ENCODE data around the gene PGLYRP1. TPM values are rescaled to one million over a fixed set of nuclear protein-coding genes. Genes with fewer than 3 reads are reported as not detected.

Gene PGLYRP1
- total and polyA plus RNA-seq, 2 of the 4 experiments (the other 2 are of a cell fraction): not detected

GRCh38 chr19:46022061-46022430 lies 807 bp downstream of the PGLYRP1 start:
- Histone ChIP-seq H3K27ac (ENCODE audit: insufficient read depth, low read length) (no peak overlapping the region), H4K20me1 (ENCODE audit: insufficient read depth, low read length) (peaks cover 2% of the 10 kb centered on the region; the same call in 1 of the 2 replicates), H3K4me1 (ENCODE audit: control insufficient read depth, insufficient read depth, low read length) (no peaks in the 10 kb centered on the region), H3K14ac (replicated peaks; ENCODE audit: low read depth, low read length) (no peak overlapping the region), H4K91ac (ENCODE audit: insufficient read depth, low read depth, low read length) (no peak overlapping the region), H2AFZ (replicated peaks; ENCODE audit: low read length, poor library complexity) (no peak overlapping the region), H3K4me3 (ENCODE audit: insufficient read depth, low read depth, low read length) (no peak overlapping the region), H2BK5ac (ENCODE audit: low read depth, low read length, poor library complexity, severe bottlenecking) (no peak overlapping the region), H3K9me3 (ENCODE audit: control insufficient read depth, insufficient read depth, low read length) (no peaks in the 10 kb centered on the region), H3K9me1 (ENCODE audit: insufficient read depth, low read length) (0 out of 2 replicates have a peak, but pooled peaks cover 2% of the 10 kb centered on the region), H3K27me3 (ENCODE audit: control insufficient read depth, insufficient read depth, low read length) (peaks cover 2% of the 10 kb centered on the region; the same call in 1 of the 2 replicates), H3K23ac (ENCODE audit: low read depth, low read length) (no peak overlapping the region), H3K18ac (ENCODE audit: low read depth, low read length) (no peak overlapping the region), H3K36me3 (ENCODE audit: control insufficient read depth, insufficient read depth, low read length) (no peaks in the 10 kb centered on the region), H2AK9ac (replicated peaks; ENCODE audit: low read depth, low read length, poor library complexity) (no peak overlapping the region), H2BK120ac (ENCODE audit: low read depth, low read length) (no peak overlapping the region), H4K5ac (ENCODE audit: low read depth, low read length) (no peak overlapping the region), H4K8ac (ENCODE audit: low read depth in 2 of 2, low read length in 2 of 2) (no peak overlapping the region), H3K4me2 (ENCODE audit: low read depth, low read length) (no peak overlapping the region), H3K9ac (ENCODE audit: low read depth, low read length) (no peak overlapping the region), H3K4ac (ENCODE audit: low read depth, low read length) (no peak overlapping the region), H2BK20ac (ENCODE audit: low read depth, low read length) (no peak overlapping the region), H3K79me1 (ENCODE audit: low read depth in 1 of 2, low read length in 2 of 2) (no peaks in the 10 kb centered on the region), H2BK15ac (ENCODE audit: low read depth, low read length) (no peak overlapping the region), H2AK5ac (ENCODE audit: low read depth, low read length) (no peak overlapping the region), H3K56ac (ENCODE audit: extremely low read depth, insufficient read depth, low read length) (no peak overlapping the region)
- ATAC-seq (ENCODE audit: low read depth) (no peak), DNase-seq (no peak)
- in situ Hi-C loops (cut with MboI; ENCODE audit: low sequenced_read_pairs) (loop anchor here (10.0 kb wide), 1 partner anchor 53 kb away; no protein-coding TSS in a partner anchor), dilution Hi-C loops (cut with HindIII; ENCODE audit: low sequenced_read_pairs, unreplicated experiment) (no loop called here), intact Hi-C loops (cut with micrococcal nuclease) (no loop called here)
- TF ChIP-seq POLR2A (IDR thresholded peaks at IDR 0.05; ENCODE audit: low read depth, low read length): no peak
- TF ChIP-seq MAFK (IDR thresholded peaks at IDR 0.05; ENCODE audit: low read depth, low read length): no peak
- TF ChIP-seq RFX5 (IDR thresholded peaks at IDR 0.05; ENCODE audit: low read depth, low read length): no peak
- no peak for TF ChIP-seq MXI1 (IDR thresholded peaks at IDR 0.05; ENCODE audit: borderline replicate concordance, low read depth, low read length)
- no peak for TF ChIP-seq CHD1 (IDR thresholded peaks at IDR 0.05; ENCODE audit: low read depth, low read length)
- TF ChIP-seq, protein P1, sequence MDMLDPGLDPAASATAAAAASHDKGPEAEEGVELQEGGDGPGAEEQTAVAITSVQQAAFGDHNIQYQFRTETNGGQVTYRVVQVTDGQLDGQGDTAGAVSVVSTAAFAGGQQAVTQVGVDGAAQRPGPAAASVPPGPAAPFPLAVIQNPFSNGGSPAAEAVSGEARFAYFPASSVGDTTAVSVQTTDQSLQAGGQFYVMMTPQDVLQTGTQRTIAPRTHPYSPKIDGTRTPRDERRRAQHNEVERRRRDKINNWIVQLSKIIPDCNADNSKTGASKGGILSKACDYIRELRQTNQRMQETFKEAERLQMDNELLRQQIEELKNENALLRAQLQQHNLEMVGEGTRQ (IDR thresholded peaks at IDR 0.05; ENCODE audit: low read depth, low read length): no peak
- TF ChIP-seq NFE2L2 (IDR thresholded peaks at IDR 0.05; ENCODE audit: low read depth, low read length): no peak
- TF ChIP-seq, protein P2, sequence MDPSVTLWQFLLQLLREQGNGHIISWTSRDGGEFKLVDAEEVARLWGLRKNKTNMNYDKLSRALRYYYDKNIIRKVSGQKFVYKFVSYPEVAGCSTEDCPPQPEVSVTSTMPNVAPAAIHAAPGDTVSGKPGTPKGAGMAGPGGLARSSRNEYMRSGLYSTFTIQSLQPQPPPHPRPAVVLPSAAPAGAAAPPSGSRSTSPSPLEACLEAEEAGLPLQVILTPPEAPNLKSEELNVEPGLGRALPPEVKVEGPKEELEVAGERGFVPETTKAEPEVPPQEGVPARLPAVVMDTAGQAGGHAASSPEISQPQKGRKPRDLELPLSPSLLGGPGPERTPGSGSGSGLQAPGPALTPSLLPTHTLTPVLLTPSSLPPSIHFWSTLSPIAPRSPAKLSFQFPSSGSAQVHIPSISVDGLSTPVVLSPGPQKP (IDR thresholded peaks at IDR 0.05; ENCODE audit: borderline replicate concordance, low read depth, low read length): no peak
- TF ChIP-seq SMC3 (IDR thresholded peaks at IDR 0.05; ENCODE audit: low read depth, low read length): no peak
- no peak for TF ChIP-seq CTCF (conservative IDR thresholded peaks at IDR 0.05; ENCODE audit: low read depth, low read length)
- no peak for TF ChIP-seq RAD21 (IDR thresholded peaks at IDR 0.05; ENCODE audit: low read length)
- TF ChIP-seq BHLHE40 (IDR thresholded peaks at IDR 0.05; ENCODE audit: low read depth, low read length): no peak
- TF ChIP-seq RCOR1 (IDR thresholded peaks at IDR 0.05; ENCODE audit: insufficient replicate concordance, low read length): no peak
- TF ChIP-seq MAZ (IDR thresholded peaks at IDR 0.05; ENCODE audit: borderline replicate concordance, low read depth, low read length): no peak
- no peak for TF ChIP-seq FOS (IDR thresholded peaks at IDR 0.05; ENCODE audit: low read depth, low read length)
- TF ChIP-seq CEBPB (IDR thresholded peaks at IDR 0.05; ENCODE audit: low read depth, low read length): no peak
- BruUV-seq (replicated peaks): no TSS peak
- 72% methylated on average over 7 of the region's 12 CpGs; no CpG with 5 or more reads in 1 of the 2 experiments for WGBS, 2 experiments (ENCODE audit: extremely low coverage in 2 of 2, insufficient read length in 1 of 2)
- POLR2A ChIA-PET (ENCODE audit: unreplicated experiment): no interaction called here
- CTCF ChIA-PET: interaction anchor here (0.5 kb wide), 1 partner anchor 15 kb away, joined by 3 read pairs; no protein-coding TSS in a partner anchor
